GM12864 (cell line): ENCODE data around the gene KPNA1.

Experiments
- DNase-seq: peaks from one replicate; pipeline ENCODE4 v3.0.0-alpha.2; 2011; ENCODE audit warnings: low read depth
- H3K4me3 ChIP-seq: 2 replicates; pipeline ENCODE4 v1.5.1; 2011; ENCODE audit warnings: mild to moderate bottlenecking, low read depth, low read length, control low read depth
- TF ChIP-seq, protein P1 (sequence below): IDR thresholded peaks from 2 replicates; pipeline ENCODE4 v1.5.1; 2011; ENCODE audit warnings: low read depth, mild to moderate bottlenecking, moderate library complexity, low read length, control low read depth, inconsistent platforms; ENCODE audit errors: missing control alignments

KPNA1 gene

DNA sequence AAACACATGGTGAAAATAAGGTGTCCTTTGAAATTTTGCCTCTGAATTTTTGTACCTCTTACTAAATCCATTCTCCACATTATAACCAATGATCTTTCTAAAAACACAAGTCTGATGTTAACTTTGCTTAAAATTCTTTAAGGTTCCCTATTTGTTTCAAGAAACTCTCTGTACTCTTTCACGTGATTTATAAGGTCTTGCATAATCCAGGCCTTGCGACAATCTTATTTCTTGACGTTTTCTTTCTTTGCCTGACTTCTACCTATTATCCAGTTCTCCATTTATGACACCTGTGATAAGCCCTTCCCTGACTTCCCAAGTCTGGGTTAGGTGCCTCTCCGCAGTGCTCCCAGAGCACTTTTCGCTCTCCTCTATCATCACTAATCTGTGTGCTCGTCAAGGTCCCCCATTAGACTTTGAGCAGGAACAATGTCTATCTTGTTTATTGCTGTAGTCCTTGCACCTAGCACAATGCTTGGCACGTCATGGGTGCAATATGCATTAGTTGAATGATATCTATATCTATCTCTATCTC is 24.3 kb upstream of the KPNA1 start:
- H3K4me3 ChIP-seq: no peak overlapping the region
- TF ChIP-seq, protein P1, sequence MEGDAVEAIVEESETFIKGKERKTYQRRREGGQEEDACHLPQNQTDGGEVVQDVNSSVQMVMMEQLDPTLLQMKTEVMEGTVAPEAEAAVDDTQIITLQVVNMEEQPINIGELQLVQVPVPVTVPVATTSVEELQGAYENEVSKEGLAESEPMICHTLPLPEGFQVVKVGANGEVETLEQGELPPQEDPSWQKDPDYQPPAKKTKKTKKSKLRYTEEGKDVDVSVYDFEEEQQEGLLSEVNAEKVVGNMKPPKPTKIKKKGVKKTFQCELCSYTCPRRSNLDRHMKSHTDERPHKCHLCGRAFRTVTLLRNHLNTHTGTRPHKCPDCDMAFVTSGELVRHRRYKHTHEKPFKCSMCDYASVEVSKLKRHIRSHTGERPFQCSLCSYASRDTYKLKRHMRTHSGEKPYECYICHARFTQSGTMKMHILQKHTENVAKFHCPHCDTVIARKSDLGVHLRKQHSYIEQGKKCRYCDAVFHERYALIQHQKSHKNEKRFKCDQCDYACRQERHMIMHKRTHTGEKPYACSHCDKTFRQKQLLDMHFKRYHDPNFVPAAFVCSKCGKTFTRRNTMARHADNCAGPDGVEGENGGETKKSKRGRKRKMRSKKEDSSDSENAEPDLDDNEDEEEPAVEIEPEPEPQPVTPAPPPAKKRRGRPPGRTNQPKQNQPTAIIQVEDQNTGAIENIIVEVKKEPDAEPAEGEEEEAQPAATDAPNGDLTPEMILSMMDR: no peak
- DNase-seq: no peak

DNA sequence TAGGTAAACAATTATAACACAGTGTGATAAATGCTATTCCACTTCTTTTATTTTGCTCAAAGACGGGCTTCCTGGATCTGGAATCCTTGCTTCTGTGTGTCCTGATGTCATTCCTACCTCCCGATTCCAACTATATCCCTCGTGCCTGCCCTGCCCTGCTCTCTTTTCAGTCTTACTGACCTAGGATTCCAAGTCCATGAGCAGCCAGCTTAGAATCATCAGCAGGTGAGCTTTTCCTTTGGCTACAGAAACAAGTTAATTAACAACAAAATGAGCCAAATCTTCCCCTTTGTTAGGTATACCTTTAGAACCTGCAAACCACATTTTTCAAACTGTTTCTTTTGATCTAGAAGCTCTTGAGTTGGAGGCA is 21.9 kb upstream of the KPNA1 start:
- H3K4me3 ChIP-seq: no peak overlapping the region
- TF ChIP-seq, protein P1: no peak
- no peak for DNase-seq

GRCh38 chr3:122535964-122536631 is 21.4 kb upstream of the KPNA1 start:
- no peak for DNase-seq
- H3K4me3 ChIP-seq: no peak overlapping the region
- TF ChIP-seq, protein P1: no peak

DNA sequence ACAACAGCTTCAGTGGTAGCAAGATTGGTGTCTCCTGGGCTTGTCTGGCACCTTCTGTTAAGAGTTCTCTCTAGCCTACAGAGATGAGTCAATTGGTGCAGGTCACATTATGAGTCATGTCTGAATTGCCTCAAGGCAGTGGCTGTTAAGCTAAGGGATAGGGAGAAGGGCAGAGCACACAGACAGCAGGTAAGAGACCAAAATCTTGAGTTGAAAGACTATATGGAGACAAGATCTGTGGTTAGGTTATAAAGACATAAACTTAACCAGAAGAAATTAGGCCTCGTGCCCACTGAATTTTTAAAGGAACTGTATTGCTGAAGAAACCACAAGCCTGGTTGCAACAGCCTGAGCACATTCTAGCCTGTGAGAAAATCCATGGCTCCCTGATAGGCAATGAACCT is 19.2 kb upstream of the KPNA1 start:
- TF ChIP-seq, protein P1: no peak
- peak; percentile 67 for DNase-seq
- no peak overlapping the region for H3K4me3 ChIP-seq

DNA sequence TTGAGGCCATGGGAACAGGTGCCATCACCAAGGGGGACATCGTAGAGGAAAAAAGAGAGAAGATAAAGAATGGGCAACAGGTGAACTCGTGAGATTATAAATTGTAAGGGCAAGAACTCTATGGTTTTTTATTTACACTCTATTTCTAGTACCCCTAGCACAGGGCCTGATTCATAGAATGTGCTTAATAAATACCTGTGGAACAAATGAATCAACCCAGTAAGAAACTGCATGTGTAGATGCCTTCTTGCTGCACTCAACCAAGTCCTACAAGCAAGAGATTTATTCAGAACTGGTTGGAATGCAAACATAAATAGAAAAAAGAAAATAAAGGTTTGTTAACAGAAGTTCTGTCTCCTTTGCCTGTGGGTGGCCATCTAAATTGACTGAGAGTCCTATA is 18.7 kb upstream of the KPNA1 start:
- TF ChIP-seq, protein P1: no peak
- DNase-seq: no peak
- no peak overlapping the region for H3K4me3 ChIP-seq

- H3K4me3 ChIP-seq: no peak overlapping the region
- no peak for DNase-seq
- TF ChIP-seq, protein P1: no peak
Measured at GRCh38 chr3:122530164-122530563, 15.4 kb upstream of the KPNA1 start.

- no peak overlapping the region for H3K4me3 ChIP-seq
- no peak for DNase-seq
- TF ChIP-seq, protein P1: no peak
Measured at GRCh38 chr3:122523317-122523716, 8.6 kb upstream of the KPNA1 start.
